Heart left ventricle (tissue), 16 donors: ENCODE measurements around the gene CYSTM1. TPM values are rescaled to one million over a fixed set of nuclear protein-coding genes. Genes with fewer than 3 reads are reported as not detected.

Experiments
- ATAC-seq, 4 donors: fragments of 200-7000 bp; cut with Tn5 transposase; one replicate each; pipeline ENCODE4 v1.9.1; 2020 to 2022; ENCODE audit warnings: moderate library complexity in 4 of 4, mild to moderate bottlenecking in 3 of 4, moderate number of reproducible peaks in 1 of 4
- DNase-seq, 5 donors: peaks; one replicate each; pipeline ENCODE4 v3.0.0-alpha.2; 2020
- H3K27ac ChIP-seq, 12 donors: fragments of 200-600 bp; sonication (generic) in 4 of 12; one replicate each; pipeline versions ENCODE4 v1.5.0 to v1.8.0; 2016 to 2022; ENCODE audit warnings: mild to moderate bottlenecking in 2 of 12
- H3K27me3 ChIP-seq, 9 donors: fragments of 200-600 bp; sonication (generic) in 2 of 9; one replicate each; pipeline versions ENCODE4 v1.5.1 to v1.8.0; 2016 to 2022; ENCODE audit warnings: mild to moderate bottlenecking in 3 of 9
- H3K36me3 ChIP-seq, 9 donors: fragments of 200-600 bp; sonication (generic) in 2 of 9; one replicate each; pipeline versions ENCODE4 v1.5.0 to v1.8.0; 2018 to 2022; ENCODE audit warnings: mild to moderate bottlenecking in 2 of 9
- H3K4me1 ChIP-seq, 12 donors: fragments of 200-600 bp; sonication (generic) in 4 of 12; one replicate each; pipeline versions ENCODE4 v1.5.0 to v1.8.0; 2016 to 2022; ENCODE audit warnings: mild to moderate bottlenecking in 3 of 12
- H3K4me3 ChIP-seq, 12 donors: fragments of 200-600 bp; sonication (generic) in 4 of 12; one replicate each; pipeline versions ENCODE4 v1.5.0 to v1.8.0; 2017 to 2022; ENCODE audit warnings: mild to moderate bottlenecking in 9 of 12, moderate library complexity in 4 of 12
- H3K9me3 ChIP-seq, 12 donors: fragments of 200-600 bp; sonication (generic) in 4 of 12; one replicate each; pipeline versions ENCODE4 v1.5.0 to v1.8.0; 2016 to 2022; ENCODE audit warnings: mild to moderate bottlenecking in 1 of 12
- POLR2A ChIP-seq, 2 donors: fragments of 450-650 bp; IDR thresholded peaks; one replicate each; pipeline ENCODE4 v1.6.1; 2017; ENCODE audit warnings: antibody characterized with exemption in 2 of 2, mild to moderate bottlenecking in 2 of 2, moderate library complexity in 2 of 2
- WGBS, 4 donors: extraction: QIAGEN DNeasy Blood & Tissue Kit in 2 of 4; methylation state at CpG; one replicate each; pipeline versions ENCODE4 v1.1.5 to v1.1.7; 2013 to 2018; 5-methylcytosine and 5-hydroxymethylcytosine counted together
- intact Hi-C, 10 donors: fragments of 100-400 bp; cut with DNase I; formaldehyde crosslinking; loops; one replicate each; pipeline versions ENCODE4 v1.11.1 to v1.14.2; 2022
- polyA plus RNA-seq, 2 donors: library from polyadenylated mRNA; stranded (reverse); fragments of 200-250 nt; gene quantifications; one replicate each; pipeline ENCODE4 v1.2.3, GENCODE V29; 2013
- total RNA-seq, 9 donors: library from RNA; depleted of rRNA in 2 of 9; stranded (reverse); fragments of >200 nt in 2 of 9; fragmentation: NEBNext Ultra II Directional in 3 of 9; extraction: Animal tissue kit (Norgen Biotek cat#: 25700) in 3 of 9; gene quantifications; one replicate each; pipeline versions ENCODE4 v1.1.0 to v1.2.4, GENCODE V29; 2016 to 2023
- TF ChIP-seq, protein P1 (sequence below), 12 donors: fragments of 200-600 bp; sonication (generic) in 4 of 12; IDR thresholded peaks; one replicate each; pipeline versions ENCODE4 v1.5.0 to v1.8.0; 2018 to 2022; ENCODE audit warnings: antibody characterized with exemption in 12 of 12, mild to moderate bottlenecking in 5 of 12
- donor health status: ischemic (EF 13 %, LVEDD 7.1; RV severe dilation, severe dysfunction).
- donor health status: healthy with polysubstance abuse.
- donor health status: DM: no; HTN: yes; CAD: no.
- donor health status: DM: no; HTN: no; CAD: no.
- donor health status: ischemic (EF 25% LVEDD 6.9; RV normal size, moderate dysfunction).
- donor health status: ischemic (EF 25% LVEDD 5.7; RV mildly dilated, moderate dysfunction).
- donor health status: healthy.
- donor health status: DM: yes; HTN: yes; CAD: no.
- donor health status: ischemic (EF 35%, LVEDD 5.7; RV mildly dilated, moderate dysfunction).
- donor health status: nonischemic (EF 11% LVEDD 7.7; RV severe dilation, severe dysfunction).
- donor health status: DM: yes; HTN: yes; CAD: no.
- donor health status: PGD.
- donor health status: ischemic (EF 29% LVEDD 5.4; RV normal size, mild dysfunction).
- donor health status: nonischemic (EF 23%, LVEDD 6.1; RV moderate dilation, normal function).

Gene CYSTM1
- total and polyA plus RNA-seq, 11 donors = 58.1 to 238 (median 94.5) TPM

DNA sequence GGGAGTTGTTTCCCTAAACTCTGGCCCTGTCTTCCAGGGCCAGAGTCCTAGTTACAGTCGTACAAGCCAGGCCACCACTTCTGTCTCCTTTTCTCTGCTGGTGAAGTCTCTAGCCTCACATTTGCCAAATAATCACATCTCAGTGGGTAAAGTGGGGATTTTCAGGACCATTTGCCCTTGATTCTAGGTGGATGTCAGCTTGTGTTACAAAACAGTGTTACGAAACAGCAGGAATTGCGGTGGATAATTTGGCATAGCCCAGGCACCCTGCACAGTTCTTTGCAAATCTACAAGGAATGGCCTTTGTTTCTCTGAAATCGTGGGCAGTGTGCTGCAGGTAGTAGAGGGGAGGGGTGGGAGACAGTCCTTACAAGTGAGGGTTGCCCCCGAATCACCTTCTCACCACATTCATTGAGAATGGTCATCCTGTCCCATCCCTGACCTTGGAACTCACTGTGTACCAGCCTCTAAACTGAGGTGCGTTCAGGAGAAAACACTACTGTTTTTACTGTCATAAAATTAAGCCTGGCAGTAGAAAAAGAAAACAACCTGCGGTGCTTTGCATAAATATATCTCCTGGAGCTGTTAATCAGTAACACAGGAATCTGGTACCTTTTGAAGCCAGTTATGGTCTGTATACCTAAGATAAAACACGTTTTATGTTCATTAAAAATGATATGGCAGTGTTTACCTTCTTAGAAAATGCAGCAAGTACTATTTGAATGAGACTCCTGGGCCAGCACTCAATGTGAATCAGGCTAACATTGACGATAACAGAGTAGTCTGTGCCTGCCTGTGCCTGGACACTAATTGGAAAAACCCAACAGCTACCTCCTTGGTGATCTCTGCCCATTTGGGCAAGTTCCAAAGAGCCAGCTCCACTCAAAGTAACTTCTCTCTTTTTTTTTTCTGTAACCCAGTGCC, 44.3 kb downstream of the CYSTM1 start:
- no peak for DNase-seq
- no peaks in the 10 kb centered on the region for H3K9me3 ChIP-seq
- no peak for TF ChIP-seq POLR2A (IDR thresholded peaks at IDR 0.05)
- TF ChIP-seq, protein P1, sequence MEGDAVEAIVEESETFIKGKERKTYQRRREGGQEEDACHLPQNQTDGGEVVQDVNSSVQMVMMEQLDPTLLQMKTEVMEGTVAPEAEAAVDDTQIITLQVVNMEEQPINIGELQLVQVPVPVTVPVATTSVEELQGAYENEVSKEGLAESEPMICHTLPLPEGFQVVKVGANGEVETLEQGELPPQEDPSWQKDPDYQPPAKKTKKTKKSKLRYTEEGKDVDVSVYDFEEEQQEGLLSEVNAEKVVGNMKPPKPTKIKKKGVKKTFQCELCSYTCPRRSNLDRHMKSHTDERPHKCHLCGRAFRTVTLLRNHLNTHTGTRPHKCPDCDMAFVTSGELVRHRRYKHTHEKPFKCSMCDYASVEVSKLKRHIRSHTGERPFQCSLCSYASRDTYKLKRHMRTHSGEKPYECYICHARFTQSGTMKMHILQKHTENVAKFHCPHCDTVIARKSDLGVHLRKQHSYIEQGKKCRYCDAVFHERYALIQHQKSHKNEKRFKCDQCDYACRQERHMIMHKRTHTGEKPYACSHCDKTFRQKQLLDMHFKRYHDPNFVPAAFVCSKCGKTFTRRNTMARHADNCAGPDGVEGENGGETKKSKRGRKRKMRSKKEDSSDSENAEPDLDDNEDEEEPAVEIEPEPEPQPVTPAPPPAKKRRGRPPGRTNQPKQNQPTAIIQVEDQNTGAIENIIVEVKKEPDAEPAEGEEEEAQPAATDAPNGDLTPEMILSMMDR (IDR thresholded peaks at IDR 0.05) = no peak
- no peak overlapping the region for H3K4me3 ChIP-seq
- peaks cover 5 to 97% (median 77%) of the 10 kb centered on the region in 12 donors for H3K4me1 ChIP-seq
- H3K36me3 ChIP-seq = no peaks in the 10 kb centered on the region
- WGBS, 4 donors = 56 to 73% (median 70%) methylated on average over 9 of the region's 9 CpGs
- ATAC-seq = peak in 1 of 4 donors; percentile 33
- intact Hi-C loops = loop anchor here in 1 of 10 donors (5.0 kb wide), 1 partner anchor 37 kb away; no protein-coding TSS in a partner anchor
- H3K27me3 ChIP-seq = no peaks in the 10 kb centered on the region
- peak overlapping the region in 11 of 12 donors; percentile 34 to 87 (median 67) for H3K27ac ChIP-seq

DNA sequence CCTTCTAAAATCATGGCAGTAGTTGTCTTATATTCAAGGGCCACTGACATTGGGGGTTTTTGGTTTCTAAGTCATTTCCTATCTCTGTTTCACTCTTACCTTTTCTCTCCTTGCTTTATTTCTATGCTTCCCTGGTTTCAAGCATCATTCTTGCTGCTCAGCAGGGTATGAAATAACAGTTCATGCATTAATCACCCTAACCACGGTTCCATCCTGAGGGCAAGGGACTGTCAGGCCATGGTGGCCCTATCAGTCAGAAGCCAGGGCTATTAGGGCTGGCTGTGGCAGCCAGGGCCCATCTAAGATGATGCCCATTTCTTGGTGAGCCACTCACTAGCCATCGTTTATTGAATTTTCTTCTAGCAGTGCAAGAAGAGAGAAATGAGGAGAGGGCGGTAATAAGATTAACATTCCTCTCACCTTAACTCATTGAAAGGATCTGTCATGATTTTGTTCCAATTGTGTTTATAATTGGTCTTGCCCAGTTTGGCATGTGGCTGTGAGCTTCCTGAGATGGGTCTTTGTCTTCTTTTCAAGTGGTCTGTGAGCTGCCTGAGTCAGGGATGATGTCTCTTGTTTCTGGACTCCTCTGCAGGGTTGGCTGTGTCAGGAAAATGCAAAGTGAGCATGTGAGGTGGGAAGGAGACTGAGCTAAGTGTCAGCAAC, 45.2 kb downstream of the CYSTM1 start:
- Histone ChIP-seq H3K9me3 (no peaks in the 10 kb centered on the region), H3K36me3 (no peaks in the 10 kb centered on the region), H3K4me1 (peaks cover 5 to 94% (median 72%) of the 10 kb centered on the region in 12 donors), H3K4me3 (no peak overlapping the region), H3K27me3 (no peaks in the 10 kb centered on the region), H3K27ac (peak overlapping the region; percentile 34 to 87 (median 58))
- 87 to 94% (median 91%) methylated on average over 3 of the region's 3 CpGs for WGBS, 4 donors
- DNase-seq (no peak), ATAC-seq (no peak)
- TF ChIP-seq, protein P1 (IDR thresholded peaks at IDR 0.05) = no peak
- no peak for TF ChIP-seq POLR2A (IDR thresholded peaks at IDR 0.05)
- intact Hi-C loops = loop anchor here in 3 of 10 donors (5.0 kb wide), 1 partner anchor 38 kb away; no protein-coding TSS in a partner anchor

DNA sequence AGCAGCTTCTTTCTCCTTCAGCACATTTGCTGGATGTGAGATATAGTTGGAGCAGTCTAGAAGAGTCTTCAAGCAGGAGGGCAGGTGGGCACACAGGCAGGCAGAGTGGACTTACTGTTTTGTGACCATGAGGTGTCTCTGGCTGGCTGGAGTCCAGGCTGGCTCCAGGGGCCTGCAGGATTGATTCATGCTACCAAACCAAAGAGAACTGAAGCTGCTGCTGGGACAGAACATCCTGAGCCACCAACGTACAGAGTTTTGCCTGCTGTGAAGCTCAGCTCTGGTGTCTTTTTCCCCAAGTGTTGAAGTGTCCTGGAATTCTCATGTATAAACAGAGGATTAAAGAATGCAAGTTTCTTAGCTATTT, 45.7 kb downstream of the CYSTM1 start:
- WGBS, 4 donors = 43 to 73% (median 53%) methylated on average over 1 of the region's 1 CpG
- Histone ChIP-seq H3K9me3 (no peaks in the 10 kb centered on the region), H3K27ac (peak overlapping the region; percentile 34 to 87 (median 71)), H3K4me1 (peaks cover 5 to 94% (median 70%) of the 10 kb centered on the region in 12 donors), H3K27me3 (no peaks in the 10 kb centered on the region), H3K36me3 (no peaks in the 10 kb centered on the region), H3K4me3 (no peak overlapping the region)
- DNase-seq (peak in 1 of 5 donors; percentile 52), ATAC-seq (peak in 2 of 4 donors; percentile 1 to 35)
- intact Hi-C loops = loop anchor here in 3 of 10 donors (5.0 kb wide), 1 partner anchor 38 kb away; no protein-coding TSS in a partner anchor
- no peak for TF ChIP-seq POLR2A (IDR thresholded peaks at IDR 0.05)
- TF ChIP-seq, protein P1 (IDR thresholded peaks at IDR 0.05) = no peak
